HCT116 (cell line): ENCODE results near the gene SLC22A23. TPM values are rescaled to one million over a fixed set of nuclear protein-coding genes. Genes with fewer than 3 reads are reported as not detected.

Source experiments
- ATAC-seq: fragments of 200-7000 bp; cut with Tn5 transposase; 2 replicates; pipeline ENCODE4 v1.9.1; 2020; ENCODE audit warnings: mild to moderate bottlenecking, moderate library complexity
- BruUV-seq: library from RNA; stranded (reverse); fragments of 400-500 nt; replicated peaks from 2 replicates; lab custom pipeline; 2021; lab: Mats Ljungman, UMichigan
- CTCF ChIA-PET: fragments of 300-600 bp; sonication (Branson Sonifier 250); formaldehyde crosslinking; loops from one replicate; lab custom pipeline; 2021; ENCODE audit warnings: antibody characterized with exemption; lab: Charles Lee
- POLR2A ChIA-PET: fragments of 300-600, 350-600 bp; sonication (Branson Sonifier 250); formaldehyde crosslinking; loops from one replicate; lab custom pipeline; 2021; ENCODE audit warnings: antibody characterized with exemption; lab: Charles Lee
- RAD21 ChIA-PET, 2 experiments: fragments of 300-600 bp; sonication (Branson Sonifier 250); formaldehyde crosslinking; loops; one replicate each; lab custom pipeline; 2023; ENCODE audit warnings: low total read pairs in 2 of 2; ENCODE audit not compliant: uncharacterized antibody in 2 of 2, unreplicated experiment in 2 of 2, low non-redundant PET in 1 of 2; lab: Charles Lee
- DNase-seq: peaks from one replicate; pipeline ENCODE4 v3.0.0-alpha.2; 2010; ENCODE audit warnings: low read depth, low spot score
- H2AFZ ChIP-seq: fragments of 200-600 bp; shearing (Covaris generic), sonication (generic); 2 replicates; pipeline ENCODE4 v1.6.1; 2017; ENCODE audit warnings: low read depth, mixed run types, mixed read lengths, antibody characterized with exemption, low read length; ENCODE audit not compliant: poor library complexity, severe bottlenecking
- H3K27ac ChIP-seq: 2 replicates; pipeline ENCODE4 v1.5.1; 2012; ENCODE audit warnings: low read depth, low read length
- H3K27me3 ChIP-seq: fragments of 200-600 bp; sonication (generic); 2 replicates; pipeline ENCODE4 v1.6.1; 2016; ENCODE audit warnings: mixed run types, low read length, mixed read lengths; ENCODE audit not compliant: insufficient read depth
- H3K36me3 ChIP-seq, 2 experiments: fragments of 200-500 bp in 1 of 2; fragments of 200-600 bp in 1 of 2; sonication (Bioruptor generic) in 1 of 2; sonication (generic) in 1 of 2; 2 replicates each; pipeline versions ENCODE4 v1.5.1 to v1.6.1; 2014 to 2016; ENCODE audit warnings: low read length in 2 of 2, inconsistent platforms in 1 of 2, mixed read lengths in 1 of 2, mixed run types in 1 of 2; ENCODE audit not compliant: insufficient read depth in 2 of 2, control insufficient read depth in 1 of 2
- H3K4me1 ChIP-seq, 2 experiments: fragments of 200-600 bp in 1 of 2; sonication (generic) in 1 of 2; 2 replicates each; pipeline versions ENCODE4 v1.5.1 to v1.6.1; 2012 to 2017; ENCODE audit warnings: low read length in 2 of 2, inconsistent platforms in 1 of 2, mild to moderate bottlenecking in 1 of 2, mixed read lengths in 1 of 2, mixed run types in 1 of 2, moderate library complexity in 1 of 2; ENCODE audit not compliant: insufficient read depth in 2 of 2, control insufficient read depth in 1 of 2
- H3K4me2 ChIP-seq: fragments of 200-600 bp; sonication (generic); 2 replicates; pipeline ENCODE4 v1.6.1; 2017; ENCODE audit warnings: mixed run types, low read length, mixed read lengths
- H3K4me3 ChIP-seq, 2 experiments: fragments of 200-600 bp in 1 of 2; sonication (generic) in 1 of 2; replicated peaks in 1 of 2; 2 replicates each; pipeline ENCODE4 v1.5.1; 2011 to 2016; ENCODE audit warnings: low read length in 2 of 2, control low read depth in 1 of 2, low read depth in 1 of 2, mild to moderate bottlenecking in 1 of 2, mixed read lengths in 1 of 2, mixed run types in 1 of 2
- H3K79me2 ChIP-seq: fragments of 200-600 bp; sonication (generic); 2 replicates; pipeline ENCODE4 v1.6.1; 2017; ENCODE audit warnings: mild to moderate bottlenecking, mixed run types, low read length, moderate library complexity, mixed read lengths; ENCODE audit not compliant: insufficient read depth
- H3K9ac ChIP-seq: fragments of 200-600 bp; sonication (generic); 2 replicates; pipeline ENCODE4 v1.6.1; 2016; ENCODE audit warnings: low read length, mixed read lengths
- H3K9me2 ChIP-seq: fragments of 200-600 bp; sonication (generic), shearing (Covaris generic); 2 replicates; pipeline ENCODE4 v1.6.1; 2017; ENCODE audit warnings: mixed run types, mild to moderate bottlenecking, moderate library complexity; ENCODE audit not compliant: insufficient read depth
- H3K9me3 ChIP-seq, 2 experiments: fragments of 200-500 bp in 1 of 2; fragments of 200-600 bp in 1 of 2; sonication (Bioruptor generic) in 1 of 2; sonication (generic) in 1 of 2; 2 replicates each; pipeline ENCODE4 v1.6.1; 2014 to 2017; ENCODE audit warnings: low read length in 2 of 2, mixed read lengths in 2 of 2, inconsistent platforms in 1 of 2, low read depth in 1 of 2, mild to moderate bottlenecking in 1 of 2, mixed run types in 1 of 2, moderate library complexity in 1 of 2; ENCODE audit not compliant: control insufficient read depth in 1 of 2, insufficient read depth in 1 of 2
- H4K20me1 ChIP-seq: fragments of 200-600 bp; sonication (generic), shearing (Covaris generic); 2 replicates; pipeline ENCODE4 v1.6.1; 2017; ENCODE audit warnings: mixed run types, mild to moderate bottlenecking, moderate library complexity; ENCODE audit not compliant: insufficient read depth
- ATF3 ChIP-seq: IDR thresholded peaks from 2 replicates; pipeline ENCODE4 v1.6.1; 2012
- CBX3 ChIP-seq: IDR thresholded peaks from 2 replicates; pipeline ENCODE4 v1.6.1; 2012; ENCODE audit warnings: low read depth
- ELF1 ChIP-seq: IDR thresholded peaks from 2 replicates; pipeline ENCODE4 v1.6.1; 2012; ENCODE audit warnings: low read depth, borderline replicate concordance
- EZH2 ChIP-seq: fragments of 200-600 bp; sonication (generic); IDR thresholded peaks from 2 replicates; pipeline ENCODE4 v1.6.1; 2017; ENCODE audit warnings: antibody characterized with exemption, mixed run types
- EZH2phosphoT487 ChIP-seq: fragments of 200-600 bp; IDR thresholded peaks from 2 replicates; pipeline ENCODE4 v1.6.1; 2018; ENCODE audit warnings: antibody characterized with exemption, borderline replicate concordance
- FOSL1 ChIP-seq: IDR thresholded peaks from 2 replicates; pipeline ENCODE4 v1.6.1; 2012; ENCODE audit warnings: low read depth
- POLR2A ChIP-seq: IDR thresholded peaks from 2 replicates; pipeline ENCODE4 v1.7.0; 2011; ENCODE audit warnings: borderline replicate concordance; ENCODE audit not compliant: insufficient read depth, insufficient read length; ENCODE audit errors: extremely low read depth
- POLR2AphosphoS5 ChIP-seq: IDR thresholded peaks from 2 replicates; pipeline ENCODE4 v1.6.1; 2011; ENCODE audit warnings: mild to moderate bottlenecking, low read depth, low read length, moderate library complexity
- RAD21 ChIP-seq: IDR thresholded peaks from 2 replicates; pipeline ENCODE4 v1.6.1; 2012; ENCODE audit warnings: low read depth, mild to moderate bottlenecking
- SIN3A ChIP-seq: IDR thresholded peaks from 2 replicates; pipeline ENCODE4 v1.6.1; 2012; ENCODE audit warnings: low read depth
- SP1 ChIP-seq: IDR thresholded peaks from 2 replicates; pipeline ENCODE4 v1.6.1; 2012; ENCODE audit warnings: low read depth
- YY1 ChIP-seq: IDR thresholded peaks from 2 replicates; pipeline ENCODE4 v1.6.1; 2011; ENCODE audit warnings: low read length, low read depth, moderate library complexity, mild to moderate bottlenecking; ENCODE audit not compliant: insufficient replicate concordance; ENCODE audit errors: extremely low read depth
- ZBTB33 ChIP-seq: IDR thresholded peaks from 2 replicates; pipeline ENCODE4 v1.6.1; 2011; ENCODE audit warnings: mild to moderate bottlenecking, low read length, moderate library complexity; ENCODE audit not compliant: insufficient replicate concordance; ENCODE audit errors: extremely low read depth
- intact Hi-C: fragments of 100-400 bp; cut with micrococcal nuclease; formaldehyde crosslinking; loops from 2 replicates; pipeline ENCODE4 v1.10.0; 2022
- total RNA-seq: library from RNA; stranded (reverse); gene quantifications from one replicate; pipeline ENCODE4 v1.2.1, GENCODE V29; 2021; ENCODE audit not compliant: unreplicated experiment

SLC22A23 gene
- total RNA-seq, 1 experiment from 2014 or later = 11.5 TPM

- H3K36me3 ChIP-seq = no peaks in the 10 kb centered on the region
- H3K4me3 ChIP-seq = no peak overlapping the region
- no peak overlapping the region for H3K9ac ChIP-seq
- no peaks in the 10 kb centered on the region for H3K9me2 ChIP-seq
- ChIA-PET RAD21 (no interaction called here), CTCF (no interaction called here), POLR2A (no interaction called here)
- no peaks in the 10 kb centered on the region for H3K79me2 ChIP-seq
- DNase-seq (no peak), ATAC-seq (no peak)
- no peaks in the 10 kb centered on the region for H3K4me1 ChIP-seq
- H3K27me3 ChIP-seq = no peaks in the 10 kb centered on the region
- TF ChIP-seq SP1 (no peak), POLR2AphosphoS5 (no peak), YY1 (no peak), ZBTB33 (no peak), ELF1 (no peak), CBX3 (no peak), SIN3A (no peak), EZH2 (no peak), POLR2A (no peak), ATF3 (no peak), FOSL1 (no peak), RAD21 (no peak), EZH2phosphoT487 (no peak)
- H3K9me3 ChIP-seq = no peaks in the 10 kb centered on the region
- H3K4me2 ChIP-seq = no peak overlapping the region
- H2AFZ ChIP-seq = no peak overlapping the region
- intact Hi-C loops = no loop called here
- H4K20me1 ChIP-seq = no peaks in the 10 kb centered on the region
- no TSS peak for BruUV-seq
- H3K27ac ChIP-seq = no peak overlapping the region
Observed at GRCh38 chr6:3310051-3310448, 146.8 kb downstream of the SLC22A23 start.
